ENCODE results near the gene PLPPR5. TPM values are rescaled to one million over a fixed set of nuclear protein-coding genes. Genes with fewer than 3 reads are reported as not detected.

PLPPR5 gene
- total RNA-seq, 1 donor, result not detected

GRCh38 chr1:98991127-98992012 is 13.3 kb downstream of the PLPPR5 start:
- Histone ChIP-seq H4K20me1 (ENCODE audit: insufficient read depth, low read length) (no peaks in the 10 kb centered on the region), H3K4me3 (ENCODE audit: insufficient read depth, low read length) (no peak overlapping the region), H3K27ac (ENCODE audit: low read depth, low read length) (no peak overlapping the region), H2AFZ (ENCODE audit: low read length) (peak overlapping the region; percentile 45), H3K27me3 (ENCODE audit: insufficient read depth, low read length) (no peaks in the 10 kb centered on the region), H3K9me3 (ENCODE audit: low read depth, low read length) (no peaks in the 10 kb centered on the region), H3K4me1 (ENCODE audit: insufficient read depth, low read length) (no peaks in the 10 kb centered on the region), H3K79me2 (ENCODE audit: insufficient read depth, low read length) (no peaks in the 10 kb centered on the region), H3K36me3 (ENCODE audit: insufficient read depth, low read length) (no peaks in the 10 kb centered on the region), H3K4me2 (ENCODE audit: insufficient read depth, low read length) (peak overlapping the region; percentile 12)
- DNase-seq (ENCODE audit: insufficient read length, low spot score, missing footprints), result no peak
- peak; percentile 46 for TF ChIP-seq CTCF (IDR thresholded peaks at IDR 0.05; ENCODE audit: extremely low read depth, low read depth, low read length)

- TF ChIP-seq CTCF (IDR thresholded peaks at IDR 0.05; ENCODE audit: extremely low read depth, low read depth, low read length), result no peak
- Histone ChIP-seq H2AFZ (ENCODE audit: low read length) (no peak overlapping the region), H4K20me1 (ENCODE audit: insufficient read depth, low read length) (no peaks in the 10 kb centered on the region), H3K36me3 (ENCODE audit: insufficient read depth, low read length) (no peaks in the 10 kb centered on the region), H3K4me1 (ENCODE audit: insufficient read depth, low read length) (no peaks in the 10 kb centered on the region), H3K9me3 (ENCODE audit: low read depth, low read length) (no peaks in the 10 kb centered on the region), H3K79me2 (ENCODE audit: insufficient read depth, low read length) (no peaks in the 10 kb centered on the region), H3K4me3 (ENCODE audit: insufficient read depth, low read length) (no peak overlapping the region), H3K4me2 (ENCODE audit: insufficient read depth, low read length) (no peak overlapping the region), H3K27me3 (ENCODE audit: insufficient read depth, low read length) (no peaks in the 10 kb centered on the region), H3K27ac (ENCODE audit: low read depth, low read length) (no peak overlapping the region)
- DNase-seq (ENCODE audit: insufficient read length, low spot score, missing footprints), result no peak
Measured at GRCh38 chr1:98989556-98989907, 15.1 kb downstream of the PLPPR5 start.

GRCh38 chr1:98988904-98989555 is 15.6 kb downstream of the PLPPR5 start:
- DNase-seq (ENCODE audit: insufficient read length, low spot score, missing footprints), result no peak
- Histone ChIP-seq H4K20me1 (ENCODE audit: insufficient read depth, low read length) (no peaks in the 10 kb centered on the region), H3K79me2 (ENCODE audit: insufficient read depth, low read length) (no peaks in the 10 kb centered on the region), H3K9me3 (ENCODE audit: low read depth, low read length) (no peaks in the 10 kb centered on the region), H3K27me3 (ENCODE audit: insufficient read depth, low read length) (no peaks in the 10 kb centered on the region), H3K4me3 (ENCODE audit: insufficient read depth, low read length) (no peak overlapping the region), H3K4me1 (ENCODE audit: insufficient read depth, low read length) (no peaks in the 10 kb centered on the region), H3K36me3 (ENCODE audit: insufficient read depth, low read length) (no peaks in the 10 kb centered on the region), H3K4me2 (ENCODE audit: insufficient read depth, low read length) (no peak overlapping the region), H2AFZ (ENCODE audit: low read length) (no peak overlapping the region), H3K27ac (ENCODE audit: low read depth, low read length) (no peak overlapping the region)
- TF ChIP-seq CTCF (IDR thresholded peaks at IDR 0.05; ENCODE audit: extremely low read depth, low read depth, low read length), result no peak

GRCh38 chr1:98985687-98986086 is 19.0 kb downstream of the PLPPR5 start:
- H3K4me1 ChIP-seq (ENCODE audit: insufficient read depth, low read length), result no peaks in the 10 kb centered on the region
- TF ChIP-seq CTCF (IDR thresholded peaks at IDR 0.05; ENCODE audit: extremely low read depth, low read depth, low read length), result no peak
- no peak overlapping the region for H3K27ac ChIP-seq (ENCODE audit: low read depth, low read length)
- no peaks in the 10 kb centered on the region for H3K36me3 ChIP-seq (ENCODE audit: insufficient read depth, low read length)
- H3K4me3 ChIP-seq (ENCODE audit: insufficient read depth, low read length), result no peak overlapping the region
- no peaks in the 10 kb centered on the region for H3K9me3 ChIP-seq (ENCODE audit: low read depth, low read length)
- H3K79me2 ChIP-seq (ENCODE audit: insufficient read depth, low read length), result no peaks in the 10 kb centered on the region
- H3K27me3 ChIP-seq (ENCODE audit: insufficient read depth, low read length), result no peaks in the 10 kb centered on the region
- H3K4me2 ChIP-seq (ENCODE audit: insufficient read depth, low read length), result no peak overlapping the region
- H2AFZ ChIP-seq (ENCODE audit: low read length), result no peak overlapping the region
- DNase-seq (ENCODE audit: insufficient read length, low spot score, missing footprints), result no peak
- H4K20me1 ChIP-seq (ENCODE audit: insufficient read depth, low read length), result no peaks in the 10 kb centered on the region

All from osteoblast (primary cell).